BE2C (cell line): ENCODE measurements around the gene GHITM.
A peak's percentile ranks its signal among the peaks of the same experiment; 100 is the strongest.

Experiments used
- DNase-seq: peaks from one replicate; pipeline ENCODE4 v3.0.0-alpha.2; 2020
- H3K27me3 ChIP-seq: fragments of 250-450 bp; sonication (Bioruptor Pico); 2 replicates; pipeline ENCODE4 v1.5.1; 2020; ENCODE audit warnings: mild to moderate bottlenecking
- H3K36me3 ChIP-seq: fragments of 250-450 bp; sonication (Bioruptor Pico); 2 replicates; pipeline ENCODE4 v1.5.1; 2020; ENCODE audit warnings: mild to moderate bottlenecking
- H3K4me1 ChIP-seq: fragments of 250-450 bp; sonication (Bioruptor Pico); 2 replicates; pipeline ENCODE4 v1.5.1; 2020
- H3K4me3 ChIP-seq: 2 replicates; pipeline ENCODE4 v1.5.1; 2011; ENCODE audit warnings: low read depth, low read length
- H3K9me3 ChIP-seq: fragments of 250-450 bp; sonication (Bioruptor Pico); 2 replicates; pipeline ENCODE4 v1.5.1; 2020
- CTCF ChIP-seq: IDR thresholded peaks from 2 replicates; pipeline ENCODE4 v1.5.1; 2012; ENCODE audit warnings: mild to moderate bottlenecking, low read depth, low read length

Gene GHITM

DNA sequence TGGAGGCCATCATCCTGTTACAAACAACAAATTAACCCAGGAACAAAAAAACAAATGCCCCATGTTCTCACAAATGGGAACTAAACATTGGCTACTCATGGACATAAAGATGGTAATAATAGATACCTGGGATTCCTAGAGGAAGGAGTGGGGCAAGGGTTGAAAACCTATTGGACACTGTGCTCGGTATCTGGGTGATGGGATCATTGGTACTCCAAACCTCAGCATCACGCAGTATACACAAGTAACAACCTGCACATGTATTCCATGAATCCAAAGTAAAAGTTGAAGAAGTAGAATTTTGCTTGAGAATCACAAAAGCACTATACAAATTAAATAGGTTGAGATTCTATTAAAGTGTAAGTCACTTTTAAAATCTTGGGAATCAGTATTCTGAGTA, 16.7 kb downstream of the GHITM start:
- no peak for TF ChIP-seq CTCF
- H3K4me3 ChIP-seq: no peak overlapping the region
- no peaks in the 10 kb centered on the region for H3K4me1 ChIP-seq
- no peaks in the 10 kb centered on the region for H3K27me3 ChIP-seq
- H3K36me3 ChIP-seq: peaks cover 20% of the 10 kb centered on the region
- no peak for DNase-seq
- H3K9me3 ChIP-seq: no peaks in the 10 kb centered on the region

GRCh38 chr10:84156768-84157167, 17.5 kb downstream of the GHITM start:
- H3K4me3 ChIP-seq: no peak overlapping the region
- H3K27me3 ChIP-seq: no peaks in the 10 kb centered on the region
- TF ChIP-seq CTCF: no peak
- H3K36me3 ChIP-seq: peaks cover 16% of the 10 kb centered on the region
- H3K4me1 ChIP-seq: no peaks in the 10 kb centered on the region
- peak; percentile 24 for DNase-seq
- H3K9me3 ChIP-seq: no peaks in the 10 kb centered on the region

DNA sequence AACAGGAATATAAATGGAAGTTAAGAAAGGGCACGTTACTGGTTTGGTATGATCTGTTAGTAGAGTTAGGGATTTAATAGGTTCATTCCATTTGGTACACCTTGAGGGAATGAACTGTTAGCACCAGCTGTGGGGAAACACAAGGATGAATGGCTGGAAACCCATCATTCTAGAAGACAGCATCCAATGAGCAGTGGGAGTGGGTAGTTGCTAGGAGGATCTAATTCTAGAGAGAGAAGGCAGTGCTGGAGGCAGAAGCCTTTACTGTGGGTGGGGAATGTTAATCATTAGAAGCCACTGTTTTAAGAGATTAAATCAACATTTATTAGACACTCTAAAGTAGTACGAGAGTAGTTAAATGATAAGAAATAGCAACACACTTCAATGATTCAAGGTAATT, 18.8 kb downstream of the GHITM start:
- H3K27me3 ChIP-seq: no peaks in the 10 kb centered on the region
- no peak for DNase-seq

GRCh38 chr10:84158550-84158949, 19.2 kb downstream of the GHITM start:
- DNase-seq: no peak
- Histone ChIP-seq H3K4me1 (no peaks in the 10 kb centered on the region), H3K36me3 (peaks cover 2% of the 10 kb centered on the region), H3K4me3 (no peak overlapping the region), H3K27me3 (no peaks in the 10 kb centered on the region), H3K9me3 (no peaks in the 10 kb centered on the region)
- TF ChIP-seq CTCF: no peak

More for the DNA sequence above, 18.8 kb downstream of the GHITM start:
- H3K36me3 ChIP-seq: peaks cover 5% of the 10 kb centered on the region
- no peak overlapping the region for H3K4me3 ChIP-seq
- H3K4me1 ChIP-seq: no peaks in the 10 kb centered on the region
- TF ChIP-seq CTCF: no peak
- H3K9me3 ChIP-seq: no peaks in the 10 kb centered on the region

DNA sequence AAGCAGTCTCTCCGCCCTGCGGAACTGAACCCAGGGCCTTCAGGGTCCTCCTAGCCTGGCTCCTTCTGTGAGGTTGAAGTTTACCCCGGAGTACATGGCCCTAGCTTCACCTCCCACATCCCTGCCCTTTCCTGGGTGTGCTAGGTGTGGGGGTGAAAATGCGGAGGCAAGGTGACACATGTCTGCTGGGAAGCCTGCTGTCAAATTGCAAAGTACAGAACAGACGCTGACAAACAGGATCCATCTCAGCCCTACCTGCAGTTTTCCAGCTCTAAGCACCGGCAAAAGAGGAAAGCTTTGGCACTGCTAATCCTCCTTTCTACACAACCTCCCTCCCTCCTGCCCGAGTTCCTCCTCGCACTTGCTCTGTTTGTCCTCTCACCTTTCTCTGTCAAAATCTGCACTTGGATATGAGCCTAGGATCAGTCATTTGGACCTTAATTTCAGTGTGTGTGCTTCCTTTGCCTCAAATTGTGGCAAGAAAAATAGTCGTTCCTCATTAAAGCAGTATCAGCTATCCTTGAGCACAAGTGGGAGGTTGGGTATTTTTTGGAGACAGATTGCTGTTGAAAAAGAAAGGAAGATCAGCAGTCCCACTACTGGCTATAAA, 19.9 kb downstream of the GHITM start:
- Histone ChIP-seq H3K27me3 (no peaks in the 10 kb centered on the region), H3K4me1 (no peaks in the 10 kb centered on the region), H3K9me3 (no peaks in the 10 kb centered on the region), H3K4me3 (no peak overlapping the region), H3K36me3 (no peaks in the 10 kb centered on the region; the same call in 1 of the 2 replicates)
- DNase-seq: no peak
- no peak for TF ChIP-seq CTCF

DNA sequence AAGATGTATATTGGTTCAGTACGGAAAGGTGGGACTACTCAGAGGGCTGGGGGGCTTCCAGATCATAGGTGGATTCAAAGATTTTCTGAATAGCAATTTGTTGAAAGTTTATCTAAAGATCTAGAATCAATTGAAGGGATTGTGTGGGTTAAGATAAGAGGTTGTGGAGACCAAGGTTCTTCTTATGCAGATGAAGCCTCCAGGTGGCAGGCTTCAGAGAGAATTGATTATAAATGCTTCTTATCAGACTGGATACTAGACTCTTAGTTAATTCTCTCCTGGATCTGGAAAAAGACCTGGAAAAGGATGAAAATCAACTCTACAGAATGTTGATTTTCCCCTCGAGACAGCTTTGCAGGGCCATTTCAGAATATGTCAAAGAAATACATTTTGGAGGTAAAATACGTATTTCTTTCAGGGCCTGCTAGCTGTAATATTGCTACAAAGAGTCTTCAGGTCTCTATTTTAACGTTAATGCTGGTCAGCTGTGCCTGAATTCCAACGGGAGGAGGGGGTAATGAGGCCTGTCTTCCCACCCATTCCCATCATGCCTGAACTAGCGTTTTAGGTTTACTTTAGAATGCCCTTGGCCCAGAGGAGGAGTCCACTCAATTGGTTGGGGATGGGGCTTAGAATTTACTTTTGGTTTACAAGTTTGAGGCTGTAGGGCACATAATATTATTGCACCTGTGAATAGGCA, 21.5 kb downstream of the GHITM start:
- no peaks in the 10 kb centered on the region for H3K36me3 ChIP-seq
- no peaks in the 10 kb centered on the region for H3K9me3 ChIP-seq
- TF ChIP-seq CTCF: no peak
- no peaks in the 10 kb centered on the region for H3K27me3 ChIP-seq
- H3K4me3 ChIP-seq: no peak overlapping the region
- no peak for DNase-seq
- H3K4me1 ChIP-seq: no peaks in the 10 kb centered on the region
